Measurements from ENCODE around the gene HOXB5.

The HOXB5 gene

DNA sequence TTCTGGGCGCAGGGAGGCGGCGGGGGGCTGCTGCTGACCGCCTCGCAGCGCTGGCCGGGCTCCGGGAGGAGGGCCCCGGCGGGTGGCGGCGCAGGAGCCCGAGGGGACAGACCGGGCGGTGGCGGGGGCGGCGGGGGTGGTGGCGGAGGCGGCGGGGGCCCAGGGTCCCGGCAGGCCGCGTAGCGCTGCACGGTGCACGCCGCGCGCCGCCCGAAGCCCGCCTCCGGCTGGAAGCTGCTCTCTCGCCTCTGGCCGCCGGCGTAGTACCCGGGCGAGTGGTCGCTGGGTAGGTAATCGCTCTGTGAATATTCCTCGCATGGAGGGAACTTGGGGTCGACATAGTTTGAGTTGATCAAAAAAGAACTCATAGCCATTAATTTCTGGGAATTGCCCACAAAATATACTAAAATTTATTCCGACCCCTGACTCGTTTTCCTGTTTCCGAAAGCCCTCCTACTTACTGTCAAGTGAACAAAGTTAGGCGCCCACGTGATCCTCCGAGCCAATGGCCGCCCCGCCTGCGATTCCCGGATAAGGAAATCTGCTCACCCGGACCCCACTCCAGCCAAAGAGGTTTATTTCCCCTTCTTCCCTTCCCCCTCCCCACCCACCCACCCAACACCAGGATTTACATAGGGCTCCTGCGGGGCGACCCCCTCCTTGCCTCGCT, 15.5 kb downstream of the HOXB5 start, which contains the start of gene HOXB4:
Gene HOXB4, minus strand, starts transcription at position 405 of the 670 bp plus-strand sequence. Its CDS starts 31 bp downstream, at position 374.
- DNase-seq (ENCODE audit: low read depth) = no peak
- no peak within 1 kb of the TSS for H3K4me3 ChIP-seq (ENCODE audit: low read depth, low read length)
- TF ChIP-seq CTCF (conservative IDR thresholded peaks at IDR 0.05; ENCODE audit: low read depth, low read length) = no peak

DNA sequence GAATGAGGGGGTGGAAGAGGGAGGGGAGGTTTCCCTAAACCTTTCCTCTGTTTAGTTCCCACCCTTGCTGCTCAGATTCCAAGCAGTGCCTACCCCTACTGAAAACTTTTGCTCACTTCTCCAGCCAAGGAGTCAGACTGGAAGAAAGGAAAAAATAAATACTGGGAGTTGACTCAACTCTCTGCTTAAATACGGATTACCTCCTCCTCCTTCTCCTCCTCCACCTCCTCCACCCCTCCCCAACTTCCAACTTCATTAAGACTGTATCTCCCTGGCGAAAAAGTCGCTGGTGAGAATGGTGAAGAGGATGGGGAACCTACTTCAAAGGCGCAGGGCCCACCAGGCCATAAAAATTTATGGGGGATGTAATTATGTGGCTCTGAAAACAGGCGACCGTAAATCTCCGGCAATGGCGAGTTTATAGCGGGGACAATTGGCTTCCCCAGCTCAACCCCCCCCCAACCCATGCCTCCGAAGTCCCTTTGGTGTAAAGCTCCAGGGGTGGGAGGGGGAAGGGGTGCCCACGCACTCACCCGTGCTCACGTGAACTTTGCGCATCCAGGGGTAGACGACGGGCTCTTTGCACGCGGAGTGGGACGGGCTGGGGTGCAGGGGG, 16.1 kb downstream of the HOXB5 start:
- DNase-seq (ENCODE audit: low read depth) = no peak
- no peak for TF ChIP-seq CTCF (conservative IDR thresholded peaks at IDR 0.05; ENCODE audit: low read depth, low read length)
- no peak overlapping the region for H3K4me3 ChIP-seq (ENCODE audit: low read depth, low read length)

DNA sequence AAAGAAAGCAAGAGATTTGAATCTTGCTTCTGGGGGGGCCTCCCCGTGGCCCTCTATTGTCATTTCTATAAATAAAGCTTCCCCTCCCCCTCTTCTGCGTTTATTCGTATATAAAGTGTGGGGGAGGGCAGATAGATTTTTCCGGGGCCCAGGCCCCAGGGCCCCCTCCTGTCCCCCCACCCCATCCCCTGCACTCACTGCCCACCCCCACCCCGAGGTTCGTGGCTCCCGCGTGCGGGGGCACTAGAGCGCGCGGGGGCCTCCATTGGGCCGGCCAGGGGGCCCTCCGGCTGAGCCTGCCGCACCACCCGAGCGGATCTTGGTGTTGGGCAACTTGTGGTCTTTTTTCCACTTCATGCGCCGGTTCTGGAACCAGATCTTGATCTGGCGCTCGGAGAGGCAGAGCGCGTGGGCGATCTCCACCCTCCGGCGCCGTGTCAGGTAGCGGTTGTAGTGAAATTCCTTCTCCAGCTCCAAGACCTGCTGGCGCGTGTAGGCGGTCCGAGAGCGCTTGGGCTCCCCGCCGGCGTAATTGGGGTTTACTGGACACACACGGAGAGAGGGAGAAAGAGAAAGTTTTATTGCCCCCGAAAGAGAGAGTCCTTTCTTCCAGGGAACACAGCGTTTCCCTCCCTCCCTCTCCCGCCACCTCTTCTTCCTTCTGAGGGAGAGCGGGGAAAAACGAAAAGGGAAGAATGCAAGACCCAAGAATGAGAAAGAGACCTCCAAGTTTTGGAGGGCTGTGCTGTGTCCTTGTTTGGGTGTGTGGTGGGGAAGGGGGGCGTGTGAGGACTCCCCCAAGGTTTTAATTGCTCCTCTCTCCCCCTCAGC, 16.9 kb downstream of the HOXB5 start:
- no peak overlapping the region for H3K4me3 ChIP-seq (ENCODE audit: low read depth, low read length)
- DNase-seq (ENCODE audit: low read depth) = no peak
- no peak for TF ChIP-seq CTCF (conservative IDR thresholded peaks at IDR 0.05; ENCODE audit: low read depth, low read length)

GRCh38 chr17:48575673-48576478, 17.7 kb downstream of the HOXB5 start:
- no peak for DNase-seq (ENCODE audit: low read depth)
- H3K4me3 ChIP-seq (ENCODE audit: low read depth, low read length) = no peak overlapping the region
- no peak for TF ChIP-seq CTCF (conservative IDR thresholded peaks at IDR 0.05; ENCODE audit: low read depth, low read length)

DNA sequence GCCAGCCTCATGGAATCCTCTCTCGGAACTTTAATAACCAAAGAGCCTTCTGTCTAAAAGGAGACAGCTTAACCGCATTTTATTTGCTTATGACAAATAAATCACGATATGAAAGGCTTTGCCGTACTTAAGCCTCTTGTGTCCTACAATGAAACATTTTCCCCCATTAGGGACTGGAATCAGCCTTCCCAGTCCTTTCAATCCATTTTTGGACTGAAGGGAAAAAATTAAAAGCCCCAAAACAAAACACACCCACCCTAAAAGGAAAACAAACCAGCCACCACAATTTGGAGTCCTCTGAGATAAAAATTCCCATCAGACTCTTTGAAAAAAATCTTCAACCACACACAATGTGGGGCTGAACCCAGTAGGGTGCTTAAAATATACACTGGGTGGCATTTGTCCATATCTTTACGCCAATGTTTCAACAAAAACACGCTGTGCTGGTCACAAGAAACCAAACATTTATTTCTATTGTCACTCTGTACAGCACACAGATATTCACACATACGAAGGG, 18.5 kb downstream of the HOXB5 start:
- TF ChIP-seq CTCF (conservative IDR thresholded peaks at IDR 0.05; ENCODE audit: low read depth, low read length) = no peak
- DNase-seq (ENCODE audit: low read depth) = no peak
- H3K4me3 ChIP-seq (ENCODE audit: low read depth, low read length) = no peak overlapping the region

- H3K4me3 ChIP-seq (ENCODE audit: low read depth, low read length) = no peak overlapping the region
- no peak for TF ChIP-seq CTCF (conservative IDR thresholded peaks at IDR 0.05; ENCODE audit: low read depth, low read length)
Observed at GRCh38 chr17:48574505-48575065, 19.0 kb downstream of the HOXB5 start.

More at GRCh38 chr17:48574505-48575065, 19.0 kb downstream of the HOXB5 start:
- no peak for DNase-seq (ENCODE audit: low read depth)

Data from choroid plexus epithelial cell (primary cell).